ENCODE measurements around the gene TTC23.

Gene TTC23

DNA sequence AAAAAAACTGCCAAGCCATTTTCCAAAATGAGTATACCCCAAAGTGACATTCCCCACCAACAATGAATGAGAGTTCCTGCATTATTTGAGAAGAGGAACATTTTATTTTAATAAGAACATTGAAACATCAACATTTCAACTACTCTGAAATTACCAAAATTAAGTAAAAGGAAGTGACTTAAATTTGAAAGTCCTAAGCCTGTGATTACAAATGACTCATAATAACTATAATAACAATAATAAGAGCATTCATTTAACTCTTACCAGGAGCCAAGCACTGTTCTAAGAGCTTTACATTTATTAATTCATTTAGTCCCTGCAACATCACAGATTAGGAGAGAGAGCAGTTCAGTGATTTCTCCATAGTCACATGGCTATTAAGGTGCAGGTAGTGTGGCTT, 34.3 kb upstream of the TTC23 start:
- no peak overlapping the region for H3K4me2 ChIP-seq (ENCODE audit: low read depth, low read length)

DNA sequence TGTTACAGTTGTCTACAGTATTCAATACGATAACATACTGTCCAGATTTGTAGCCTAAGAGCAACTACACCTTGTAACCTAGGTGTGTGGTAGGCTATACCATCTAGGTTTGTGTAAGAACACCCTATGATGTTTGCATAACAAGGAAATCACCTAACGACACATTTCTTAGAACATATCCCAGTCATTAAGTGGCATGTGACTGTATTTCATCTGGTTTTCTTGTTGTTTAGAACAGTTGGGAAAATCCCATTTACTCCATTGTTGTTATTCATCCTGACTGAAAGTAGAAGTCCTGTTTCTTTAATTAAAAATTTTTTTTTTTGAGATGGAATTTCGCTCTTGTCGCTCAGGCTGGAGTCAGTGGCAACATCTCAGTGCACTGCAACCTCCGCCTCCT, 33.2 kb upstream of the TTC23 start:
- Histone ChIP-seq H3K9ac (ENCODE audit: low read length) (no peak overlapping the region), H3K79me2 (ENCODE audit: low read length) (no peaks in the 10 kb centered on the region), H3K4me1 (ENCODE audit: low read length) (0 out of 2 replicates have a peak, but pooled peaks cover 18% of the 10 kb centered on the region), H3F3A (ENCODE audit: insufficient read depth, low read length) (no peaks in the 10 kb centered on the region; the same call in 1 of the 2 replicates), H3K27ac (ENCODE audit: low read length) (no peak overlapping the region), H3K4me2 (ENCODE audit: low read depth, low read length) (no peak overlapping the region), H3K9me2 (replicated peaks; ENCODE audit: insufficient read depth, low read length) (no peaks in the 10 kb centered on the region), H3K36me3 (replicated peaks; ENCODE audit: insufficient read depth, low read length) (no peaks in the 10 kb centered on the region), H3K9me3 (replicated peaks; ENCODE audit: insufficient read depth, low read length) (no peaks in the 10 kb centered on the region), H2AFZ (ENCODE audit: low read length) (no peak overlapping the region), H4K20me1 (ENCODE audit: insufficient read depth, low read length) (no peaks in the 10 kb centered on the region), H3K4me3 (ENCODE audit: low read length) (no peak overlapping the region), H3K27me3 (replicated peaks; ENCODE audit: insufficient read depth, low read length) (no peaks in the 10 kb centered on the region)
- no peak for DNase-seq
- TF ChIP-seq EZH2 (optimal IDR thresholded peaks at IDR 0.05; ENCODE audit: low read depth, low read length) (no peak), EZH2phosphoT487 (IDR thresholded peaks at IDR 0.05; ENCODE audit: low read length) (no peak)
- TF ChIP-seq, protein P1, sequence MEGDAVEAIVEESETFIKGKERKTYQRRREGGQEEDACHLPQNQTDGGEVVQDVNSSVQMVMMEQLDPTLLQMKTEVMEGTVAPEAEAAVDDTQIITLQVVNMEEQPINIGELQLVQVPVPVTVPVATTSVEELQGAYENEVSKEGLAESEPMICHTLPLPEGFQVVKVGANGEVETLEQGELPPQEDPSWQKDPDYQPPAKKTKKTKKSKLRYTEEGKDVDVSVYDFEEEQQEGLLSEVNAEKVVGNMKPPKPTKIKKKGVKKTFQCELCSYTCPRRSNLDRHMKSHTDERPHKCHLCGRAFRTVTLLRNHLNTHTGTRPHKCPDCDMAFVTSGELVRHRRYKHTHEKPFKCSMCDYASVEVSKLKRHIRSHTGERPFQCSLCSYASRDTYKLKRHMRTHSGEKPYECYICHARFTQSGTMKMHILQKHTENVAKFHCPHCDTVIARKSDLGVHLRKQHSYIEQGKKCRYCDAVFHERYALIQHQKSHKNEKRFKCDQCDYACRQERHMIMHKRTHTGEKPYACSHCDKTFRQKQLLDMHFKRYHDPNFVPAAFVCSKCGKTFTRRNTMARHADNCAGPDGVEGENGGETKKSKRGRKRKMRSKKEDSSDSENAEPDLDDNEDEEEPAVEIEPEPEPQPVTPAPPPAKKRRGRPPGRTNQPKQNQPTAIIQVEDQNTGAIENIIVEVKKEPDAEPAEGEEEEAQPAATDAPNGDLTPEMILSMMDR (IDR thresholded peaks at IDR 0.05; ENCODE audit: low read length) = no peak

More for the DNA sequence above, 34.3 kb upstream of the TTC23 start:
- Histone ChIP-seq H3K9ac (ENCODE audit: low read length) (no peak overlapping the region), H3K9me2 (replicated peaks; ENCODE audit: insufficient read depth, low read length) (no peaks in the 10 kb centered on the region), H3K4me1 (ENCODE audit: low read length) (0 out of 2 replicates have a peak, but pooled peaks cover 18% of the 10 kb centered on the region), H3K27ac (ENCODE audit: low read length) (no peak overlapping the region), H3K27me3 (replicated peaks; ENCODE audit: insufficient read depth, low read length) (no peaks in the 10 kb centered on the region), H3F3A (ENCODE audit: insufficient read depth, low read length) (no peaks in the 10 kb centered on the region; the same call in 1 of the 2 replicates), H3K36me3 (replicated peaks; ENCODE audit: insufficient read depth, low read length) (no peaks in the 10 kb centered on the region), H3K4me3 (ENCODE audit: low read length) (no peak overlapping the region), H3K9me3 (replicated peaks; ENCODE audit: insufficient read depth, low read length) (no peaks in the 10 kb centered on the region), H2AFZ (ENCODE audit: low read length) (no peak overlapping the region), H4K20me1 (ENCODE audit: insufficient read depth, low read length) (no peaks in the 10 kb centered on the region), H3K79me2 (ENCODE audit: low read length) (no peaks in the 10 kb centered on the region)
- TF ChIP-seq, protein P1 (IDR thresholded peaks at IDR 0.05; ENCODE audit: low read length) = no peak
- TF ChIP-seq EZH2 (optimal IDR thresholded peaks at IDR 0.05; ENCODE audit: low read depth, low read length) (no peak), EZH2phosphoT487 (IDR thresholded peaks at IDR 0.05; ENCODE audit: low read length) (no peak)
- no peak for DNase-seq

GRCh38 chr15:99282121-99282520, 32.7 kb upstream of the TTC23 start:
- DNase-seq = no peak
- H3K79me2 ChIP-seq (ENCODE audit: low read length) = no peaks in the 10 kb centered on the region
- H4K20me1 ChIP-seq (ENCODE audit: insufficient read depth, low read length) = no peaks in the 10 kb centered on the region
- H3K9me3 ChIP-seq (replicated peaks; ENCODE audit: insufficient read depth, low read length) = no peaks in the 10 kb centered on the region
- 0 out of 2 replicates have a peak, but pooled peaks cover 18% of the 10 kb centered on the region for H3K4me1 ChIP-seq (ENCODE audit: low read length)
- no peak overlapping the region for H3K9ac ChIP-seq (ENCODE audit: low read length)
- no peak overlapping the region for H3K4me2 ChIP-seq (ENCODE audit: low read depth, low read length)
- no peaks in the 10 kb centered on the region; the same call in 1 of the 2 replicates for H3F3A ChIP-seq (ENCODE audit: insufficient read depth, low read length)
- no peak for TF ChIP-seq EZH2phosphoT487 (IDR thresholded peaks at IDR 0.05; ENCODE audit: low read length)
- no peak for TF ChIP-seq EZH2 (optimal IDR thresholded peaks at IDR 0.05; ENCODE audit: low read depth, low read length)
- TF ChIP-seq, protein P1 (IDR thresholded peaks at IDR 0.05; ENCODE audit: low read length) = no peak
- no peaks in the 10 kb centered on the region for H3K27me3 ChIP-seq (replicated peaks; ENCODE audit: insufficient read depth, low read length)
- H3K9me2 ChIP-seq (replicated peaks; ENCODE audit: insufficient read depth, low read length) = no peaks in the 10 kb centered on the region
- H2AFZ ChIP-seq (ENCODE audit: low read length) = no peak overlapping the region
- no peak overlapping the region for H3K4me3 ChIP-seq (ENCODE audit: low read length)
- no peak overlapping the region for H3K27ac ChIP-seq (ENCODE audit: low read length)
- no peaks in the 10 kb centered on the region for H3K36me3 ChIP-seq (replicated peaks; ENCODE audit: insufficient read depth, low read length)

Data from MM.1S (cell line).